Measurements from ENCODE around the gene GRIK4.

Gene GRIK4

GRCh38 chr11:120511116-120511819, at the start of gene GRIK4:
GRIK4 (plus strand) TSS chr11:120511748; CDS start chr11:120660319, 148,571 bp downstream.
- H3K4me3 ChIP-seq (ENCODE audit: low read length): peak within 1 kb of the TSS; percentile 58; the same call in 1 of the 2 replicates
- no peaks in the 10 kb centered on the region for H3K36me3 ChIP-seq (ENCODE audit: insufficient read depth, low read depth, low read length)
- H3K27ac ChIP-seq (ENCODE audit: low read length): no peak within 1 kb of the TSS
- peaks cover under 1% of the 10 kb centered on the region; the same call in 1 of the 2 replicates for H3K4me1 ChIP-seq (ENCODE audit: insufficient read depth, low read length)
- H3K27me3 ChIP-seq (ENCODE audit: insufficient read depth, low read length): peaks cover 57% of the 10 kb centered on the region
- no peaks in the 10 kb centered on the region for H3K9me3 ChIP-seq (ENCODE audit: insufficient read depth, low read depth, low read length)
- no peak within 1 kb of the TSS for H3K9ac ChIP-seq (ENCODE audit: low read depth, low read length)

- Histone ChIP-seq H3K4me1 (ENCODE audit: insufficient read depth, low read length) (no peaks in the 10 kb centered on the region), H3K27ac (ENCODE audit: low read length) (no peak overlapping the region), H3K36me3 (ENCODE audit: insufficient read depth, low read depth, low read length) (peaks cover 84% of the 10 kb centered on the region), H3K4me3 (ENCODE audit: low read length) (no peak overlapping the region), H3K27me3 (ENCODE audit: insufficient read depth, low read length) (no peaks in the 10 kb centered on the region), H3K9ac (ENCODE audit: low read depth, low read length) (no peak overlapping the region), H3K9me3 (ENCODE audit: insufficient read depth, low read depth, low read length) (no peaks in the 10 kb centered on the region)
These were observed 48.7 kb upstream of the GRIK4 start for GRCh38 chr11:120462825-120463224.

GRCh38 chr11:120465921-120466534, 45.5 kb upstream of the GRIK4 start:
- no peaks in the 10 kb centered on the region for H3K4me1 ChIP-seq (ENCODE audit: insufficient read depth, low read length)
- H3K4me3 ChIP-seq (ENCODE audit: low read length): no peak overlapping the region
- peaks cover 81% of the 10 kb centered on the region for H3K36me3 ChIP-seq (ENCODE audit: insufficient read depth, low read depth, low read length)
- no peaks in the 10 kb centered on the region for H3K9me3 ChIP-seq (ENCODE audit: insufficient read depth, low read depth, low read length)
- H3K27ac ChIP-seq (ENCODE audit: low read length): no peak overlapping the region
- H3K27me3 ChIP-seq (ENCODE audit: insufficient read depth, low read length): no peaks in the 10 kb centered on the region
- H3K9ac ChIP-seq (ENCODE audit: low read depth, low read length): no peak overlapping the region

GRCh38 chr11:120467627-120468026, 43.9 kb upstream of the GRIK4 start:
- no peaks in the 10 kb centered on the region for H3K9me3 ChIP-seq (ENCODE audit: insufficient read depth, low read depth, low read length)
- no peaks in the 10 kb centered on the region for H3K4me1 ChIP-seq (ENCODE audit: insufficient read depth, low read length)
- no peaks in the 10 kb centered on the region for H3K27me3 ChIP-seq (ENCODE audit: insufficient read depth, low read length)
- H3K36me3 ChIP-seq (ENCODE audit: insufficient read depth, low read depth, low read length): peaks cover 65% of the 10 kb centered on the region
- H3K27ac ChIP-seq (ENCODE audit: low read length): no peak overlapping the region
- H3K4me3 ChIP-seq (ENCODE audit: low read length): no peak overlapping the region
- no peak overlapping the region for H3K9ac ChIP-seq (ENCODE audit: low read depth, low read length)

GRCh38 chr11:120471131-120471530, 40.4 kb upstream of the GRIK4 start:
- Histone ChIP-seq H3K9ac (ENCODE audit: low read depth, low read length) (no peak overlapping the region), H3K36me3 (ENCODE audit: insufficient read depth, low read depth, low read length) (peaks cover 52% of the 10 kb centered on the region), H3K27me3 (ENCODE audit: insufficient read depth, low read length) (no peaks in the 10 kb centered on the region), H3K4me1 (ENCODE audit: insufficient read depth, low read length) (no peaks in the 10 kb centered on the region), H3K27ac (ENCODE audit: low read length) (no peak overlapping the region), H3K9me3 (ENCODE audit: insufficient read depth, low read depth, low read length) (no peaks in the 10 kb centered on the region), H3K4me3 (ENCODE audit: low read length) (no peak overlapping the region)

- Histone ChIP-seq H3K9me3 (ENCODE audit: insufficient read depth, low read depth, low read length) (no peaks in the 10 kb centered on the region), H3K4me3 (ENCODE audit: low read length) (no peak overlapping the region), H3K9ac (ENCODE audit: low read depth, low read length) (no peak overlapping the region), H3K27me3 (ENCODE audit: insufficient read depth, low read length) (no peaks in the 10 kb centered on the region), H3K36me3 (ENCODE audit: insufficient read depth, low read depth, low read length) (peaks cover 51% of the 10 kb centered on the region), H3K27ac (ENCODE audit: low read length) (no peak overlapping the region), H3K4me1 (ENCODE audit: insufficient read depth, low read length) (no peaks in the 10 kb centered on the region)
These were observed 39.6 kb upstream of the GRIK4 start for GRCh38 chr11:120471994-120472393.

GRCh38 chr11:120473503-120473902, 38.0 kb upstream of the GRIK4 start:
- Histone ChIP-seq H3K36me3 (ENCODE audit: insufficient read depth, low read depth, low read length) (peaks cover 52% of the 10 kb centered on the region), H3K9me3 (ENCODE audit: insufficient read depth, low read depth, low read length) (no peaks in the 10 kb centered on the region), H3K27me3 (ENCODE audit: insufficient read depth, low read length) (no peaks in the 10 kb centered on the region), H3K9ac (ENCODE audit: low read depth, low read length) (no peak overlapping the region), H3K4me1 (ENCODE audit: insufficient read depth, low read length) (no peaks in the 10 kb centered on the region), H3K4me3 (ENCODE audit: low read length) (no peak overlapping the region), H3K27ac (ENCODE audit: low read length) (no peak overlapping the region)

GRCh38 chr11:120482149-120482548, 29.4 kb upstream of the GRIK4 start:
- no peak overlapping the region for H3K27ac ChIP-seq (ENCODE audit: low read length)
- no peaks in the 10 kb centered on the region for H3K27me3 ChIP-seq (ENCODE audit: insufficient read depth, low read length)
- H3K4me3 ChIP-seq (ENCODE audit: low read length): no peak overlapping the region
- no peaks in the 10 kb centered on the region for H3K9me3 ChIP-seq (ENCODE audit: insufficient read depth, low read depth, low read length)
- no peaks in the 10 kb centered on the region for H3K4me1 ChIP-seq (ENCODE audit: insufficient read depth, low read length)
- no peak overlapping the region for H3K9ac ChIP-seq (ENCODE audit: low read depth, low read length)
- H3K36me3 ChIP-seq (ENCODE audit: insufficient read depth, low read depth, low read length): peaks cover 63% of the 10 kb centered on the region

GRCh38 chr11:120484722-120485121, 26.8 kb upstream of the GRIK4 start:
- peaks cover 42% of the 10 kb centered on the region for H3K36me3 ChIP-seq (ENCODE audit: insufficient read depth, low read depth, low read length)

GRCh38 chr11:120486138-120486537, 25.4 kb upstream of the GRIK4 start:
- Histone ChIP-seq H3K4me3 (ENCODE audit: low read length) (no peak overlapping the region), H3K4me1 (ENCODE audit: insufficient read depth, low read length) (no peaks in the 10 kb centered on the region), H3K36me3 (ENCODE audit: insufficient read depth, low read depth, low read length) (peaks cover 28% of the 10 kb centered on the region), H3K9me3 (ENCODE audit: insufficient read depth, low read depth, low read length) (no peaks in the 10 kb centered on the region), H3K27ac (ENCODE audit: low read length) (no peak overlapping the region), H3K9ac (ENCODE audit: low read depth, low read length) (no peak overlapping the region), H3K27me3 (ENCODE audit: insufficient read depth, low read length) (no peaks in the 10 kb centered on the region)

More at GRCh38 chr11:120484722-120485121, 26.8 kb upstream of the GRIK4 start:
- no peaks in the 10 kb centered on the region for H3K9me3 ChIP-seq (ENCODE audit: insufficient read depth, low read depth, low read length)
- no peaks in the 10 kb centered on the region for H3K4me1 ChIP-seq (ENCODE audit: insufficient read depth, low read length)
- H3K27ac ChIP-seq (ENCODE audit: low read length): no peak overlapping the region
- H3K4me3 ChIP-seq (ENCODE audit: low read length): no peak overlapping the region
- H3K27me3 ChIP-seq (ENCODE audit: insufficient read depth, low read length): no peaks in the 10 kb centered on the region
- H3K9ac ChIP-seq (ENCODE audit: low read depth, low read length): no peak overlapping the region

GRCh38 chr11:120489799-120490198, 21.7 kb upstream of the GRIK4 start:
- Histone ChIP-seq H3K4me1 (ENCODE audit: insufficient read depth, low read length) (no peaks in the 10 kb centered on the region), H3K4me3 (ENCODE audit: low read length) (no peak overlapping the region), H3K9me3 (ENCODE audit: insufficient read depth, low read depth, low read length) (no peaks in the 10 kb centered on the region), H3K9ac (ENCODE audit: low read depth, low read length) (no peak overlapping the region), H3K36me3 (ENCODE audit: insufficient read depth, low read depth, low read length) (peaks cover 8% of the 10 kb centered on the region), H3K27ac (ENCODE audit: low read length) (no peak overlapping the region), H3K27me3 (ENCODE audit: insufficient read depth, low read length) (no peaks in the 10 kb centered on the region)

GRCh38 chr11:120492486-120492885, 19.1 kb upstream of the GRIK4 start:
- Histone ChIP-seq H3K36me3 (ENCODE audit: insufficient read depth, low read depth, low read length) (no peaks in the 10 kb centered on the region), H3K27me3 (ENCODE audit: insufficient read depth, low read length) (no peaks in the 10 kb centered on the region), H3K4me3 (ENCODE audit: low read length) (no peak overlapping the region), H3K9ac (ENCODE audit: low read depth, low read length) (no peak overlapping the region), H3K4me1 (ENCODE audit: insufficient read depth, low read length) (no peaks in the 10 kb centered on the region), H3K27ac (ENCODE audit: low read length) (no peak overlapping the region), H3K9me3 (ENCODE audit: insufficient read depth, low read depth, low read length) (no peaks in the 10 kb centered on the region)
